GM12872 (cell line): ENCODE data around the gene G3BP2.

Source experiments
- TF ChIP-seq, protein P1 (sequence below): IDR thresholded peaks from 3 replicates; pipeline ENCODE4 v1.5.1; 2011; ENCODE audit warnings: low read depth, mild to moderate bottlenecking, low read length, moderate library complexity; ENCODE audit not compliant: insufficient read depth

G3BP2 gene

GRCh38 chr4:75678473-75678872 is 5.3 kb upstream of the G3BP2 start:
- TF ChIP-seq, protein P1, sequence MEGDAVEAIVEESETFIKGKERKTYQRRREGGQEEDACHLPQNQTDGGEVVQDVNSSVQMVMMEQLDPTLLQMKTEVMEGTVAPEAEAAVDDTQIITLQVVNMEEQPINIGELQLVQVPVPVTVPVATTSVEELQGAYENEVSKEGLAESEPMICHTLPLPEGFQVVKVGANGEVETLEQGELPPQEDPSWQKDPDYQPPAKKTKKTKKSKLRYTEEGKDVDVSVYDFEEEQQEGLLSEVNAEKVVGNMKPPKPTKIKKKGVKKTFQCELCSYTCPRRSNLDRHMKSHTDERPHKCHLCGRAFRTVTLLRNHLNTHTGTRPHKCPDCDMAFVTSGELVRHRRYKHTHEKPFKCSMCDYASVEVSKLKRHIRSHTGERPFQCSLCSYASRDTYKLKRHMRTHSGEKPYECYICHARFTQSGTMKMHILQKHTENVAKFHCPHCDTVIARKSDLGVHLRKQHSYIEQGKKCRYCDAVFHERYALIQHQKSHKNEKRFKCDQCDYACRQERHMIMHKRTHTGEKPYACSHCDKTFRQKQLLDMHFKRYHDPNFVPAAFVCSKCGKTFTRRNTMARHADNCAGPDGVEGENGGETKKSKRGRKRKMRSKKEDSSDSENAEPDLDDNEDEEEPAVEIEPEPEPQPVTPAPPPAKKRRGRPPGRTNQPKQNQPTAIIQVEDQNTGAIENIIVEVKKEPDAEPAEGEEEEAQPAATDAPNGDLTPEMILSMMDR: no peak

- TF ChIP-seq, protein P1: no peak
These were observed 1.9 kb upstream of the G3BP2 start for GRCh38 chr4:75675004-75675531.

- TF ChIP-seq, protein P1: no peak
These were observed 733 bp upstream of the G3BP2 start for GRCh38 chr4:75673959-75674328.

DNA sequence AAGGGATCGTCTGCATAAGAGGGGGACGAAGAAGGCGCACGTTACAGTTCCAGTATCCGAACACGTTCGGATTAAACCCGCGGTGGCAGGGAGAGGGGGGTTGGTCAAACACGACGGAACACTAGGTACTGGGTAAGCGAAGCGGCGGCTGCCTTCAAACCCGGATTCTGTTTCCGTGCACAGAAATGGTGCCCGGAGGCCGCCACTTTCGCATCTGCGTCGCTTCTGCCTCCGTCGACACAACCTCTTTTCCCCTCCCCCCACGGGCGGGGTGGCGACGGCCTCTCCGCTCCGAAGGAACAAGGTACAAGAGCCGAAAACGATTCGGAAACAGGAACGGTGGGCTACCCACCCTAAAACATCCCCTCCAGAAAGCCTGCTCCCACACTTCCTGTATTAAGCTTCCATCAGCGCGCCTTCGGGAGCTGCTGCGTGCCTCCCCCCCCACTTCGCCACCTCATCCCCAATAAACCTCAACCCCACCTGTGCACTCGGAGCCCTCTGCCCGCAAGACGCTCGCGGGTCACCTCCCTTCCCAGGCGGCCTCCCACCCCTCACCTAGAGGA is 667 bp downstream of the G3BP2 start:
- TF ChIP-seq, protein P1: no peak

- TF ChIP-seq, protein P1: no peak
These were observed 1.3 kb downstream of the G3BP2 start for GRCh38 chr4:75671802-75672421.

- TF ChIP-seq, protein P1: no peak
These were observed 4.6 kb downstream of the G3BP2 start for GRCh38 chr4:75668596-75668995.

DNA sequence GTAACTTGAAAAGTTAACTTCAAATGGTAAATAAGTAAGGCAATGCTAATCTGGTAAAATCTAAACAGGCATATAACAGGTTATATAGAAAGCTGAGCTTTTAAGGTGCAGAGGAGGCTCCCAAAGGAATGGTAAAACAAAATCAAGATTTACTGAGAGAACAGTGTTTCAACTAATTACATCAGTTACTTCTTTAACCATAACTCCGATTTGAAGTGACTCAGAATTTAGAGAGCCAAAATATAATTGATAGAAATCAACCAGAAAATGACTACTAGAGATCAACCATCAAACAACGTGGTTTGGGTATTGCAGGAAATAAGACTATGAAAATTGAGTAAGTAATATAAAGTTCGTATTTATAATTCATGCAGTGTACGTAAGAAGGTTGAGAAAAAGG is 6.9 kb downstream of the G3BP2 start:
- TF ChIP-seq, protein P1: no peak
